Endodermal cell (in vitro differentiated cells): ENCODE measurements around the gene SPATA32. TPM values are rescaled to one million over a fixed set of nuclear protein-coding genes. Genes with fewer than 3 reads are reported as not detected.

ENCODE experiments used
- DNase-seq: peaks from one replicate; pipeline ENCODE4 v3.0.0-alpha.2; 2017
- H3K27ac ChIP-seq: 2 replicates; pipeline ENCODE4 v1.5.1; 2013; ENCODE audit warnings: mild to moderate bottlenecking, low read depth, low read length, moderate library complexity
- H3K27me3 ChIP-seq: 2 replicates; pipeline ENCODE4 v1.6.1; 2013; ENCODE audit warnings: mild to moderate bottlenecking, low read length, moderate library complexity; ENCODE audit not compliant: insufficient read depth, control insufficient read depth, poor library complexity, severe bottlenecking
- H3K36me3 ChIP-seq: 2 replicates; pipeline ENCODE4 v1.7.0; 2013; ENCODE audit warnings: mild to moderate bottlenecking, low read length, moderate library complexity; ENCODE audit not compliant: control insufficient read depth, insufficient read depth
- H3K4me1 ChIP-seq: one replicate; pipeline ENCODE4 v1.7.0; 2013; ENCODE audit warnings: low read length; ENCODE audit not compliant: control insufficient read depth, insufficient read depth
- H3K4me3 ChIP-seq: 2 replicates; pipeline ENCODE4 v1.5.1; 2013; ENCODE audit warnings: mild to moderate bottlenecking, low read length, moderate library complexity
- H3K9ac ChIP-seq: 2 replicates; pipeline ENCODE4 v1.6.1; 2013; ENCODE audit warnings: mild to moderate bottlenecking, low read length, moderate library complexity; ENCODE audit not compliant: poor library complexity, severe bottlenecking; ENCODE audit errors: extremely low read depth
- H3K9me3 ChIP-seq: 2 replicates; pipeline ENCODE4 v1.6.1; 2013; ENCODE audit warnings: mild to moderate bottlenecking, low read length, moderate library complexity; ENCODE audit not compliant: control insufficient read depth
- H3K27ac Mint-ChIP-seq: 2 replicates; pipeline ENCODE4 v1.8.0; 2020; ENCODE audit warnings: mixed read lengths
- H3K27me3 Mint-ChIP-seq: 2 replicates; pipeline ENCODE4 v1.8.0; 2021; ENCODE audit warnings: mild to moderate bottlenecking, mixed read lengths; ENCODE audit not compliant: insufficient read depth
- H3K36me3 Mint-ChIP-seq: 2 replicates; pipeline ENCODE4 v1.8.0; 2020; ENCODE audit warnings: low read depth, mixed read lengths
- H3K4me1 Mint-ChIP-seq: 2 replicates; pipeline ENCODE4 v1.8.0; 2020; ENCODE audit warnings: mixed read lengths
- H3K4me3 Mint-ChIP-seq: 2 replicates; pipeline ENCODE4 v1.8.0; 2020; ENCODE audit warnings: mild to moderate bottlenecking, moderate library complexity, mixed read lengths
- H3K9me3 Mint-ChIP-seq: 2 replicates; pipeline ENCODE4 v1.8.0; 2020; ENCODE audit warnings: mild to moderate bottlenecking, mixed read lengths
- WGBS, 2 experiments: methylation state at CpG; one replicate each; pipeline versions ENCODE4 v1.1.5 to v1.1.7; 2013; ENCODE audit warnings: missing lambda C conversion rate in 2 of 2, mixed read lengths in 1 of 2; ENCODE audit not compliant: insufficient coverage in 1 of 2, insufficient read length in 1 of 2; 5-methylcytosine and 5-hydroxymethylcytosine counted together
- total RNA-seq, 2 donors: library from RNA; stranded (reverse); fragmentation: NEBNext Ultra II Directional in 1 of 2; extraction: Animal tissue kit (Norgen Biotek cat#: 25700) in 1 of 2; gene quantifications; 2 replicates in 1 of 2; 3 replicates in 1 of 2; pipeline ENCODE4 v1.2.1, GENCODE V29; 2021
- TF ChIP-seq, protein P1 (sequence below): fragments of 200-600 bp; sonication (generic); conservative IDR thresholded peaks from 2 replicates; pipeline ENCODE4 v1.5.0; 2021; ENCODE audit warnings: antibody characterized with exemption, mild to moderate bottlenecking

Gene SPATA32
- total RNA-seq, 2 donors from 2014 or later = 0.18 TPM; not detected in 1

DNA sequence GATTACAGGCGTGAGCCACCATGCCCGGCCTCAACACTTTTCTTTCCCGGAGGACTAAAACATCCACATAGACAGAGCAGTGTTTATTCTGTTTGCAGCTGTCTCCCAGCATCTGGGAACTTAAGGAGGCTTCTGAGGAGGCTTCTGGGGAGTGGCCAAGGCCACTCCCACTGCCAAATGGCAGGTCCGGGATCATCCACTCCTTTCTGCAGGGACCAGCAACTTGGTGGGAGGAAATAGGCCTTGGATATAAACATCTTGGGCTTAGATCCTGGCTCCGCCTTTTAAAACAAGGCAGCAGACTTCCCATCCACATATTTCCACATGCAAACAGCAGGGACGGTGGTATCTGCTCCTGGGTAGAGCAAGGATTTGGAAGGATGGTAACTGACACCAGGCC, 14.1 kb upstream of the SPATA32 start:
- peaks cover 5% of the 10 kb centered on the region for H3K36me3 ChIP-seq
- H3K9ac ChIP-seq = no peak overlapping the region
- H3K27me3 ChIP-seq = no peaks in the 10 kb centered on the region
- WGBS, 2 experiments = 91 to 93% methylated on average over 3 to 6 of the region's 6 CpGs
- TF ChIP-seq, protein P1, sequence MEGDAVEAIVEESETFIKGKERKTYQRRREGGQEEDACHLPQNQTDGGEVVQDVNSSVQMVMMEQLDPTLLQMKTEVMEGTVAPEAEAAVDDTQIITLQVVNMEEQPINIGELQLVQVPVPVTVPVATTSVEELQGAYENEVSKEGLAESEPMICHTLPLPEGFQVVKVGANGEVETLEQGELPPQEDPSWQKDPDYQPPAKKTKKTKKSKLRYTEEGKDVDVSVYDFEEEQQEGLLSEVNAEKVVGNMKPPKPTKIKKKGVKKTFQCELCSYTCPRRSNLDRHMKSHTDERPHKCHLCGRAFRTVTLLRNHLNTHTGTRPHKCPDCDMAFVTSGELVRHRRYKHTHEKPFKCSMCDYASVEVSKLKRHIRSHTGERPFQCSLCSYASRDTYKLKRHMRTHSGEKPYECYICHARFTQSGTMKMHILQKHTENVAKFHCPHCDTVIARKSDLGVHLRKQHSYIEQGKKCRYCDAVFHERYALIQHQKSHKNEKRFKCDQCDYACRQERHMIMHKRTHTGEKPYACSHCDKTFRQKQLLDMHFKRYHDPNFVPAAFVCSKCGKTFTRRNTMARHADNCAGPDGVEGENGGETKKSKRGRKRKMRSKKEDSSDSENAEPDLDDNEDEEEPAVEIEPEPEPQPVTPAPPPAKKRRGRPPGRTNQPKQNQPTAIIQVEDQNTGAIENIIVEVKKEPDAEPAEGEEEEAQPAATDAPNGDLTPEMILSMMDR = no peak
- peaks cover 11% of the 10 kb centered on the region for H3K36me3 Mint-ChIP-seq
- H3K27me3 Mint-ChIP-seq = no peaks in the 10 kb centered on the region
- peak; percentile 44 for DNase-seq
- no peak overlapping the region for H3K4me3 Mint-ChIP-seq
- no peak overlapping the region for H3K27ac Mint-ChIP-seq
- peaks cover 5% of the 10 kb centered on the region for H3K4me1 Mint-ChIP-seq
- H3K9me3 Mint-ChIP-seq = no peaks in the 10 kb centered on the region
- no peaks in the 10 kb centered on the region for H3K9me3 ChIP-seq
- no peak overlapping the region for H3K4me3 ChIP-seq
- H3K4me1 ChIP-seq = peaks cover 4% of the 10 kb centered on the region
- no peak overlapping the region for H3K27ac ChIP-seq

DNA sequence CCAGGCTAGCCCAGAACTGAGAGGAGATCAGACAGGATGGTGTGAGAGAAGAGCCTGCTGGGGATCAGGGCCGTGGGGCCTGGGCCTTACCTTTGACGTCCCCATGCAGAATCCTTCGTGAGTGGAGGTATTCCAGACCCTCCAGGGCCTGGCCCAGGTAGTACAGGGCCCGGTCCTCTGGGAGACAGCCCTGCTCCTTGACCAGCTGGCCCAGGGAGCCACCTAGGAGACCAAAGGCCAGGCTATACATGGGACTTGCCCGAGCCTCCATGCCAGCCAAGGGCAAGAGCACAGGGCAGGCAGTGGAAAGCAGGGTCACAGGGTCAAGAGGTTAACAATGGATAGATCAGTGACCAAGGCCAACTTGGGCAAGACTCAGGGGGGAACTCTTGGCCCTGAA, 12.1 kb upstream of the SPATA32 start:
- H3K9ac ChIP-seq = no peak overlapping the region
- Mint-ChIP-seq H3K27ac (peak overlapping the region; percentile 27), H3K27me3 (no peaks in the 10 kb centered on the region), H3K36me3 (peaks cover 16% of the 10 kb centered on the region), H3K4me1 (peaks cover 5% of the 10 kb centered on the region), H3K9me3 (no peaks in the 10 kb centered on the region), H3K4me3 (no peak overlapping the region)
- DNase-seq = no peak
- no peaks in the 10 kb centered on the region for H3K9me3 ChIP-seq
- 93 to 100% methylated on average over 4 to 5 of the region's 5 CpGs for WGBS, 2 experiments
- H3K4me1 ChIP-seq = peaks cover 4% of the 10 kb centered on the region
- no peak overlapping the region for H3K27ac ChIP-seq
- H3K4me3 ChIP-seq = no peak overlapping the region
- TF ChIP-seq, protein P1 = no peak
- H3K27me3 ChIP-seq = no peaks in the 10 kb centered on the region
- H3K36me3 ChIP-seq = peaks cover 20% of the 10 kb centered on the region

DNA sequence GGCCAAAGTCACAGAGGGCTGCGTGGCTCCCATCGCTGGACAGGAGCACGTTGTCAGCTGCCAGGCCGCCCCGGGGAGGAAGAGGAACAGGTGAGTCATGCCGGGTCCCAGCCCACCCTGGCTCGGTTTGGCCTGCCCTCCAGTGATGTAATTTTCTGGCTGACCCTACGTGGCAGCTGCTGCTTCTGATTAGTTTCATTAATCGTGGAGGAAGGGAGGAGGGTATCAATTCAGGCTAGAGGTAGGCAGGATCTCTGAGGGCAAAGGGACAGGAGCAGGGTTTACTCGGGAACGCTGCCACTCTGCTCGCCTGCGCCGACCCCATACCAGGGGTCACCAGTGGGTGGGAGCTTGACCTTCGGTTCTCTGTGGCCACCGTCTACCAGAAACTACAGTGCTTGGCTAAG, 11.7 kb upstream of the SPATA32 start:
- H3K27me3 Mint-ChIP-seq = no peaks in the 10 kb centered on the region
- no peaks in the 10 kb centered on the region for H3K9me3 Mint-ChIP-seq
- TF ChIP-seq, protein P1 = no peak
- peak; percentile 51 for DNase-seq
- Histone ChIP-seq H3K27ac (no peak overlapping the region), H3K36me3 (peaks cover 25% of the 10 kb centered on the region), H3K9ac (no peak overlapping the region), H3K4me1 (peaks cover 4% of the 10 kb centered on the region), H3K4me3 (no peak overlapping the region), H3K27me3 (no peaks in the 10 kb centered on the region), H3K9me3 (no peaks in the 10 kb centered on the region)
- peak overlapping the region; percentile 27 for H3K27ac Mint-ChIP-seq
- no peak overlapping the region for H3K4me3 Mint-ChIP-seq
- WGBS, 2 experiments = 91 to 98% methylated on average over 13 to 16 of the region's 16 CpGs
- peaks cover 5% of the 10 kb centered on the region for H3K4me1 Mint-ChIP-seq
- peaks cover 21% of the 10 kb centered on the region for H3K36me3 Mint-ChIP-seq
